H1 (cell line): Measurements from ENCODE around the gene KIF13A.

Experiments
- BCL11A ChIP-seq, 2 experiments: IDR thresholded peaks; one replicate each; pipeline ENCODE4 v1.6.1; 2011; ENCODE audit warnings: low read depth in 2 of 2, low read length in 2 of 2, mild to moderate bottlenecking in 2 of 2
- BRCA1 ChIP-seq: IDR thresholded peaks from 2 replicates; pipeline ENCODE4 v1.6.1; 2012; ENCODE audit warnings: low read depth, low read length, improper control_type of control experiment
- CEBPB ChIP-seq: IDR thresholded peaks from 2 replicates; pipeline ENCODE4 v1.6.1; 2012; ENCODE audit warnings: low read depth, low read length
- EGR1 ChIP-seq: IDR thresholded peaks from 2 replicates; pipeline ENCODE4 v1.6.1; 2011; ENCODE audit warnings: low read depth, low read length, borderline replicate concordance
- EZH2 ChIP-seq: fragments of 200-600 bp; sonication (generic); IDR thresholded peaks from 2 replicates; pipeline ENCODE4 v1.7.1; 2012; ENCODE audit warnings: low read depth, mild to moderate bottlenecking, moderate library complexity, low read length, inconsistent platforms; ENCODE audit not compliant: severe bottlenecking
- HDAC6 ChIP-seq: IDR thresholded peaks from one replicate; pipeline ENCODE4 v1.7.1; 2012; ENCODE audit warnings: low read depth, mild to moderate bottlenecking, inconsistent platforms, low read length, moderate library complexity
- KDM5A ChIP-seq: fragments of 200-600 bp; IDR thresholded peaks from 2 replicates; pipeline ENCODE4 v1.7.1; 2012; ENCODE audit warnings: mild to moderate bottlenecking, low read length, inconsistent platforms, mixed read lengths
- POLR2A ChIP-seq, 2 experiments: IDR thresholded peaks; 1 replicate in 1 of 2; 2 replicates in 1 of 2; pipeline ENCODE4 v1.6.1; 2011; ENCODE audit warnings: low read depth in 2 of 2, low read length in 2 of 2, mild to moderate bottlenecking in 2 of 2; ENCODE audit errors: control extremely low read depth in 1 of 2
- POLR2AphosphoS5 ChIP-seq: IDR thresholded peaks from 2 replicates; pipeline ENCODE4 v1.6.1; 2011; ENCODE audit warnings: low read depth, low read length
- SP1 ChIP-seq: IDR thresholded peaks from 2 replicates; pipeline ENCODE4 v1.6.1; 2011; ENCODE audit warnings: low read depth, low read length
- TAF1 ChIP-seq: IDR thresholded peaks from 2 replicates; pipeline ENCODE4 v1.6.1; 2011; ENCODE audit warnings: mild to moderate bottlenecking, low read depth, low read length
- TAF7 ChIP-seq: optimal IDR thresholded peaks from 2 replicates; pipeline ENCODE3; 2011; ENCODE audit warnings: low read depth, mild to moderate bottlenecking, inconsistent platforms, low read length, moderate library complexity, borderline replicate concordance
- TEAD4 ChIP-seq: IDR thresholded peaks from 2 replicates; pipeline ENCODE4 v1.6.1; 2012; ENCODE audit warnings: low read depth, low read length, inconsistent platforms, mixed read lengths
- TF ChIP-seq, protein P1 (sequence below), 3 experiments: IDR thresholded peaks; 1 replicate in 2 of 3; 2 replicates in 1 of 3; pipeline versions ENCODE4 v1.5.1 to v1.6.1; 2011; ENCODE audit warnings: low read length in 3 of 3, mild to moderate bottlenecking in 3 of 3, inconsistent platforms in 2 of 3, low read depth in 1 of 3, moderate library complexity in 1 of 3; ENCODE audit not compliant: insufficient read depth in 1 of 3; ENCODE audit errors: control extremely low read depth in 1 of 3

DNA sequence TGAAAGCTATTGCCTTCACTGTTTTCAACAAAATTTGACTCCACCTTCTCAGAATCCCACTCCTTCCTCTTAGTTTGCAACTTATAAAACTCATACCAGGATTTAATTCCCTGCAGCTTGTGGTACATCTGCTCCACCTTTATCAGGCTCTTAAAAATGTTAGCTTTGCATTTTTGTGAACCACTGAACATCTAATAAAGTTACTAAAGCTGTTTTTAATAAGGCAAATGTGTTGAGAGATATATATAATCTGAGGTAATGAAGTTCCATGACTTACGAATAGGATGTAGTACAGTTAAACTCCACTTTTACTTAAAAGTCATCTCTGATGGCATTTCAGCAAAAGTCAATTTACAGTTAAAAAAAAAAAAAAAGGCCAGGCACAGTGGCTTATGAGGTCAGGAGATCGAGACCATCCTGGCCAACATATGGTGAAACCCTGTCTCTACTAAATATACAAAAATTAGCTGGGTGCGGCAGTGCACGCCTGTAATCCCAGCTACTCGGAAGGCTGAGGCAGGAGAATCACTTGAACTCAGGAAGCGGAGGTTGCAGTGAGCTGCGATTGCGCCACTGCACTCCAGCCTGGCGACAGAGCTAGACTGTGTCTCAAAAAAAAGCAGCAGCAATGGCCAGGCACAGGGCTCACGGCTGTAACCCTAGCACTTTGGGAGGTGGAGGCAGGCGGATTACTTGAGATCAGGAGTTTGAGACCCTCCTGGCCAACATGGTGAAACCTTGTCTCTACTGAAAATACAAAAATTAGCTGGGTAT, 106.2 kb downstream of the KIF13A start:
- TF ChIP-seq, protein P1, sequence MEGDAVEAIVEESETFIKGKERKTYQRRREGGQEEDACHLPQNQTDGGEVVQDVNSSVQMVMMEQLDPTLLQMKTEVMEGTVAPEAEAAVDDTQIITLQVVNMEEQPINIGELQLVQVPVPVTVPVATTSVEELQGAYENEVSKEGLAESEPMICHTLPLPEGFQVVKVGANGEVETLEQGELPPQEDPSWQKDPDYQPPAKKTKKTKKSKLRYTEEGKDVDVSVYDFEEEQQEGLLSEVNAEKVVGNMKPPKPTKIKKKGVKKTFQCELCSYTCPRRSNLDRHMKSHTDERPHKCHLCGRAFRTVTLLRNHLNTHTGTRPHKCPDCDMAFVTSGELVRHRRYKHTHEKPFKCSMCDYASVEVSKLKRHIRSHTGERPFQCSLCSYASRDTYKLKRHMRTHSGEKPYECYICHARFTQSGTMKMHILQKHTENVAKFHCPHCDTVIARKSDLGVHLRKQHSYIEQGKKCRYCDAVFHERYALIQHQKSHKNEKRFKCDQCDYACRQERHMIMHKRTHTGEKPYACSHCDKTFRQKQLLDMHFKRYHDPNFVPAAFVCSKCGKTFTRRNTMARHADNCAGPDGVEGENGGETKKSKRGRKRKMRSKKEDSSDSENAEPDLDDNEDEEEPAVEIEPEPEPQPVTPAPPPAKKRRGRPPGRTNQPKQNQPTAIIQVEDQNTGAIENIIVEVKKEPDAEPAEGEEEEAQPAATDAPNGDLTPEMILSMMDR (IDR thresholded peaks at IDR 0.05; ENCODE audit: control extremely low read depth in 1 of 3, insufficient read depth in 1 of 3, low read depth in 1 of 3, low read length in 3 of 3) = no peak
- TF ChIP-seq BRCA1 = no peak
- no peak for TF ChIP-seq EZH2
- no peak for TF ChIP-seq CEBPB
- TF ChIP-seq POLR2A (IDR thresholded peaks at IDR 0.05; ENCODE audit: control extremely low read depth in 1 of 2, low read depth in 2 of 2, low read length in 2 of 2) = no peak
- no peak for TF ChIP-seq HDAC6
- TF ChIP-seq SP1 = no peak
- no peak for TF ChIP-seq POLR2AphosphoS5
- TF ChIP-seq KDM5A = no peak
- no peak for TF ChIP-seq EGR1
- TF ChIP-seq BCL11A (IDR thresholded peaks at IDR 0.05; ENCODE audit: low read depth in 2 of 2, low read length in 2 of 2) = no peak
- TF ChIP-seq TAF7 = no peak
- TF ChIP-seq TAF1 = no peak
- TF ChIP-seq TEAD4 = no peak
